GM19467 (cell line): ENCODE measurements around the gene SBK2.

Source experiments
- ATAC-seq: cut with Tn5 transposase; IDR thresholded peaks from one replicate; pipeline ENCODE4 v1.9.1; 2021; ENCODE audit warnings: mild to moderate bottlenecking, moderate library complexity; ENCODE audit not compliant: unreplicated experiment

The SBK2 gene

GRCh38 chr19:55487924-55488687 lies 48.8 kb downstream of the SBK2 start, which contains the start of gene SSC5D:
Gene SSC5D, plus strand, starts transcription at chr19:55488436. Its CDS starts 154 bp downstream, at chr19:55488590.
- ATAC-seq, result no peak

- ATAC-seq, result no peak
Measured at GRCh38 chr19:55486971-55487923, 49.7 kb downstream of the SBK2 start.

GRCh38 chr19:55486043-55486970 lies 50.6 kb downstream of the SBK2 start:
- no peak for ATAC-seq

GRCh38 chr19:55485439-55486011 lies 51.4 kb downstream of the SBK2 start:
- ATAC-seq, result no peak

GRCh38 chr19:55484593-55485438 lies 52.1 kb downstream of the SBK2 start, which contains the start of gene NAT14:
Gene NAT14, plus strand, starts transcription at chr19:55485188. Its CDS starts 521 bp downstream, at chr19:55485709.
- ATAC-seq, result no peak

- no peak for ATAC-seq
Measured at GRCh38 chr19:55483706-55484592, 53.0 kb downstream of the SBK2 start.

GRCh38 chr19:55482967-55483705 lies 53.8 kb downstream of the SBK2 start:
- no peak for ATAC-seq

- ATAC-seq, result no peak
Measured at GRCh38 chr19:55482156-55482961, 54.6 kb downstream of the SBK2 start.

- ATAC-seq, result no peak
Measured at GRCh38 chr19:55481794-55482155, 55.2 kb downstream of the SBK2 start.

GRCh38 chr19:55481148-55481793 lies 55.7 kb downstream of the SBK2 start:
- ATAC-seq, result no peak

GRCh38 chr19:55479451-55480230 lies 57.3 kb downstream of the SBK2 start:
- no peak for ATAC-seq

- no peak for ATAC-seq
Measured at GRCh38 chr19:55479045-55479444, 57.9 kb downstream of the SBK2 start.
